Colonic mucosa (tissue), 4 donors: ENCODE measurements around the gene MAPK11. TPM values are rescaled to one million over a fixed set of nuclear protein-coding genes. Genes with fewer than 3 reads are reported as not detected.

Experiments used
- DNase-seq: peaks from one replicate; pipeline ENCODE4 v3.0.0-alpha.2; 2020
- H3K27ac ChIP-seq: fragments of 200-600 bp; one replicate; pipeline ENCODE4 v1.8.0; 2021
- H3K27me3 ChIP-seq: fragments of 200-600 bp; one replicate; pipeline ENCODE4 v1.8.0; 2021
- H3K36me3 ChIP-seq: fragments of 200-600 bp; one replicate; pipeline ENCODE4 v1.8.0; 2021
- H3K4me1 ChIP-seq: fragments of 200-600 bp; one replicate; pipeline ENCODE4 v1.8.0; 2021; ENCODE audit warnings: mild to moderate bottlenecking
- H3K4me3 ChIP-seq: fragments of 200-600 bp; one replicate; pipeline ENCODE4 v1.8.0; 2021
- H3K9ac ChIP-seq, 2 donors: one replicate each; pipeline ENCODE4 v1.7.0; 2013; ENCODE audit warnings: control low read depth in 2 of 2, low read depth in 2 of 2, low read length in 2 of 2
- H3K9me3 ChIP-seq: fragments of 200-600 bp; one replicate; pipeline ENCODE4 v1.8.0; 2021
- intact Hi-C: fragments of 100-400 bp; cut with DNase I; formaldehyde crosslinking; loops from one replicate; pipeline ENCODE4 v1.14.1; 2022
- total RNA-seq, 2 donors: library from RNA; stranded (reverse); fragmentation: NEBNext Ultra II Directional in 1 of 2; extraction: Animal tissue kit (Norgen Biotek cat#: 25700) in 1 of 2; gene quantifications; one replicate each; pipeline ENCODE4 v1.2.1, GENCODE V29; 2021
- TF ChIP-seq, protein P1 (sequence below): fragments of 200-600 bp; IDR thresholded peaks from one replicate; pipeline ENCODE4 v1.8.0; 2022; ENCODE audit warnings: antibody characterized with exemption, mild to moderate bottlenecking
- donor health status: healthy.
- donor health status: DM: no; HTN: no; CAD: no.
- donor health status: DM: no; HTN: no; CAD: no.

Gene MAPK11
- total RNA-seq, 2 donors from 2014 or later = 1.3 to 1.9 TPM

DNA sequence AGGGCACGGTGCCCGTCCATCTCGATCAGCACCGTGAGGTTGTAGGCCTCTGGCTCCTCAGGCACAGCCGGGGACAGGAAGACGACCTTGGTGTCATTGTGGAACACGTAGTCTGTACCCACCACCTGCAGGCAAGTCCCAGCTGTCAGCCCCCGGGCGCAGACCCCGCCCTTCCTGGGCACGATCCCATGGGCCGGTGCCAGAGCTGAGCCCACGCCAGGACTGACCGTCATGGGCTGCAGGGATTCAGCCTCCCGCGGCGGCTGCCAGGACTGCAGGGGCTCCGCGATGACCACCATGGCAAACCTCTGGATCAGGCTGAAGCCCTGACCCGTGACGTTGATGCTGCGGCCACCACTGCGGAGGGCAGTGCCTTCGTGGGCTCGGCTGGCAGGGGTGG lies 11.8 kb upstream of the MAPK11 start:
- H3K4me3 ChIP-seq = no peak overlapping the region
- intact Hi-C loops = no loop called here

GRCh38 chr22:50281384-50281760 lies 11.2 kb upstream of the MAPK11 start:
- TF ChIP-seq, protein P1, sequence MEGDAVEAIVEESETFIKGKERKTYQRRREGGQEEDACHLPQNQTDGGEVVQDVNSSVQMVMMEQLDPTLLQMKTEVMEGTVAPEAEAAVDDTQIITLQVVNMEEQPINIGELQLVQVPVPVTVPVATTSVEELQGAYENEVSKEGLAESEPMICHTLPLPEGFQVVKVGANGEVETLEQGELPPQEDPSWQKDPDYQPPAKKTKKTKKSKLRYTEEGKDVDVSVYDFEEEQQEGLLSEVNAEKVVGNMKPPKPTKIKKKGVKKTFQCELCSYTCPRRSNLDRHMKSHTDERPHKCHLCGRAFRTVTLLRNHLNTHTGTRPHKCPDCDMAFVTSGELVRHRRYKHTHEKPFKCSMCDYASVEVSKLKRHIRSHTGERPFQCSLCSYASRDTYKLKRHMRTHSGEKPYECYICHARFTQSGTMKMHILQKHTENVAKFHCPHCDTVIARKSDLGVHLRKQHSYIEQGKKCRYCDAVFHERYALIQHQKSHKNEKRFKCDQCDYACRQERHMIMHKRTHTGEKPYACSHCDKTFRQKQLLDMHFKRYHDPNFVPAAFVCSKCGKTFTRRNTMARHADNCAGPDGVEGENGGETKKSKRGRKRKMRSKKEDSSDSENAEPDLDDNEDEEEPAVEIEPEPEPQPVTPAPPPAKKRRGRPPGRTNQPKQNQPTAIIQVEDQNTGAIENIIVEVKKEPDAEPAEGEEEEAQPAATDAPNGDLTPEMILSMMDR = no peak
- no peaks in the 10 kb centered on the region for H3K4me1 ChIP-seq
- peaks cover 38% of the 10 kb centered on the region for H3K36me3 ChIP-seq
- no peaks in the 10 kb centered on the region for H3K27me3 ChIP-seq
- no peak overlapping the region for H3K9ac ChIP-seq
- no peaks in the 10 kb centered on the region for H3K9me3 ChIP-seq
- no peak for DNase-seq
- intact Hi-C loops = no loop called here
- H3K27ac ChIP-seq = no peak overlapping the region
- no peak overlapping the region for H3K4me3 ChIP-seq

More for the DNA sequence above, 11.8 kb upstream of the MAPK11 start:
- Histone ChIP-seq H3K36me3 (peaks cover 42% of the 10 kb centered on the region), H3K4me1 (no peaks in the 10 kb centered on the region), H3K27me3 (no peaks in the 10 kb centered on the region), H3K9ac (no peak overlapping the region), H3K9me3 (no peaks in the 10 kb centered on the region), H3K27ac (no peak overlapping the region)
- no peak for DNase-seq
- TF ChIP-seq, protein P1 = no peak

DNA sequence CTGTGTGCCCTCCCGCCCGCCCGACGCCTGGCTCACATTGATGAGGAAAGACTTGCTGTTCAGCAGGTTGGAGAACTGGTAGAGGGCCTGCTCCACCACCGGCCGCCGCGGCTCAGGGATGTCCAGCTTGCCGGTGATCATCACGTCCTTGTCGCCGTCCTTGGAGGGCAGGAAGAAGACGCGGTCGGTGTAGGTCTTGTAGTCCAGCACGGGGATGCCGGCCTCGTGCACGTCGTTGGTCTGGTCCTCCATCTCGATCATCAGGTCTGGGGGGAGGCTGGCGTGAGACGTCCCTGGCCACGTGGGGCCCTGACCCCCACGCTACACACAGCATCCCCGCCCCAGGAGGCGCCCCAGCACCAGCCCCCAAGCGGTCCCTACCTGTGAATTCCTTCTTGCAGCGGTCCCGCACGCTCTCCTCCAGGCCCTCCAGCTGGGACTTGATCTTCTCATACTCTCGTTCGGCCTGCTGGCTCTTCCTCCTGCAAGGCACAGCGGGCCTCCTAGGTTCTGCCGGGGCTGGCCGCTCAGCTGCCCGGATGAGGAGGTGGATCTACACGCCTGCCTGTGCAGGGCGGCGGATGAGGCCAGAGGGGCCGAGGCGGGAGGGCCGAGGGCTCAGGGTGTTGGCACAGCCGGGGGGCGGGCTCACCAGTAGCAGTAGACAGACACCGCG lies 10.7 kb upstream of the MAPK11 start:
- Histone ChIP-seq H3K27ac (no peak overlapping the region), H3K36me3 (peaks cover 38% of the 10 kb centered on the region), H3K9me3 (no peaks in the 10 kb centered on the region), H3K9ac (no peak overlapping the region), H3K27me3 (no peaks in the 10 kb centered on the region), H3K4me1 (no peaks in the 10 kb centered on the region), H3K4me3 (no peak overlapping the region)
- intact Hi-C loops = no loop called here
- DNase-seq = no peak
- TF ChIP-seq, protein P1 = no peak

DNA sequence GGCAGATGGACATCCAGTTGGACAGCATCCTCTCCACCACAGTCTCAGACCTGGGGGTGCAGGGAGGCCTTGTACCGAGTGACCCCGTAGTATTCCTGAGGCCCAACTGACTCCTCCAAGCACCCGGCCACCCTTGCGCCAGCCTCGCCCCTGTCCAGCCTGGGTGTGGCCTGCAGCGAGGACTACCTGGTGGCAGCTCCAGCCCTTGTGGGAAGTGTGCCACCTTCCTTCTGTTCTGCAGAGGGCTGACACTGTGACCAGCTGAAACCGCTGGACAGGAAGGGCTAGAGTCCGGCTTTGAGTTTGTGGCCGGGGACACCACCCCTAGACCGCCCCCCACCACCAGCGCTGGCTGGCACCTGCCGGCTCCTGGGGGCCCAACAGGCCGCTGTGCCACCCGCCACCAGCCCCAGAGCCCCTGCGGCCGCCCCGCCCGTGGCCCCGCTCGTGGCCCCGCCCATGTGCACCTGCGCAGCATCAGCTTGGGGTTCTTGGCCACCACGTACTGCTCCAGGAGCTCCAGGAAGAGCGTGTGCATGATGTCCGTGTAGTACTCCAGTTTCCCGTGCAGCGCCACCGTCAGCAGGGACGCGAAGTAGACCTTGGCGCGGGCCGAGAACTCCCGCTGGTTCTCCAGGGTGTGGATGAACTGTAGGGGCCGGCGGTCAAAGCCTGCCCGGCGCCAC lies 10.0 kb upstream of the MAPK11 start:
- H3K27me3 ChIP-seq = no peaks in the 10 kb centered on the region
- intact Hi-C loops = no loop called here
- no peaks in the 10 kb centered on the region for H3K9me3 ChIP-seq
- H3K36me3 ChIP-seq = peaks cover 45% of the 10 kb centered on the region
- DNase-seq = no peak
- H3K9ac ChIP-seq = no peak overlapping the region
- no peak overlapping the region for H3K27ac ChIP-seq
- H3K4me3 ChIP-seq = no peak overlapping the region
- H3K4me1 ChIP-seq = no peaks in the 10 kb centered on the region
- TF ChIP-seq, protein P1 = no peak

DNA sequence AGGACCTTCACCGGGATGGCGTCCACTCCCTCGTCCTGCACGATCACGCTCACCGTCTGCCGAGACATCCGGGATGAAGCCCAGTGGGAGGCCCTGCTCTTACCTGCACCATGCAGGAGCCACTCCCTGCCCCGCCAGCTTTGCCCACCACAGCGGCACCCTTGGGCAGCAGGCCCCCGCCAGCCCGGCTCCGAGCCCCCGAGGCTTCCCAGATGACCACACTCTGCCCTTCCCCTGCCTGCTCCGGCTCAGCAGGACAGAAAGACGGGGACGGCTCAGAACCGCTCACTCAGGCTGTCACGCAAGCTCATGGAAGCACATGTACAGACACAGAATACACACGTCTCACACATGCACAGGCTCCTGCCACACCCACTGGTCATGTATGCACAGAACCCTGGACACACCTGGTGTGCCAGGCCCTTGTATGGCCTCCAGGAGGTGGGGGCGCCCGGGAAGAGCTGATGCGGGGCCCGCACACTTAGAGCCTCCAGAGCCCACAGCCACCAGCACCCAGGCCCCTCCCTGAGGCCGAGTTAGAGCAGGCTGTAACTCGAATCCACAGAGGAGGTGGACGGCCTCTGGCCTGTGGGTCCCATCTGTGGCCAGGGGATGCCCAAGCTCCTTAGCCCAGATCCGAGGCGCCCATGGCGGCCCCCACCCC lies 8.9 kb upstream of the MAPK11 start:
- intact Hi-C loops = loop anchor here (5.0 kb wide), 1 partner anchor 63 kb away; the partner anchor contains the start of gene PPP6R2
- Histone ChIP-seq H3K9ac (no peak overlapping the region), H3K36me3 (peaks cover 46% of the 10 kb centered on the region), H3K4me3 (no peak overlapping the region), H3K27me3 (no peaks in the 10 kb centered on the region), H3K9me3 (no peaks in the 10 kb centered on the region), H3K27ac (no peak overlapping the region), H3K4me1 (no peaks in the 10 kb centered on the region)
- no peak for DNase-seq
- TF ChIP-seq, protein P1 = no peak
